ENCODE results near the gene MCL1. TPM values are rescaled to one million over a fixed set of nuclear protein-coding genes. Genes with fewer than 3 reads are reported as not detected.
A peak's percentile ranks its signal among the peaks of the same experiment; 100 is the strongest.

The MCL1 gene
- total RNA-seq, 1 donor from 2014 or later: 179 TPM

GRCh38 chr1:150551051-150551783 is 28.2 kb downstream of the MCL1 start:
- no peak overlapping the region for H3K27ac Mint-ChIP-seq (ENCODE audit: unreplicated experiment)
- DNase-seq (ENCODE audit: low read depth, low spot score): no peak
- peaks cover 21% of the 10 kb centered on the region for H3K4me1 Mint-ChIP-seq
- H3K9me3 Mint-ChIP-seq: no peaks in the 10 kb centered on the region
- H3K27me3 Mint-ChIP-seq (ENCODE audit: low read depth): peaks cover 28% of the 10 kb centered on the region
- TF ChIP-seq CTCF (conservative IDR thresholded peaks at IDR 0.05): no peak
- H3K4me3 Mint-ChIP-seq: peak overlapping the region; percentile 41
- no peaks in the 10 kb centered on the region for H3K36me3 Mint-ChIP-seq (ENCODE audit: low read depth)

GRCh38 chr1:150550222-150551050 is 29.0 kb downstream of the MCL1 start:
- no peak overlapping the region for H3K27ac Mint-ChIP-seq (ENCODE audit: unreplicated experiment)
- peaks cover 20% of the 10 kb centered on the region for H3K4me1 Mint-ChIP-seq
- no peak for DNase-seq (ENCODE audit: low read depth, low spot score)
- no peaks in the 10 kb centered on the region for H3K36me3 Mint-ChIP-seq (ENCODE audit: low read depth)
- H3K9me3 Mint-ChIP-seq: no peaks in the 10 kb centered on the region
- H3K27me3 Mint-ChIP-seq (ENCODE audit: low read depth): peaks cover 29% of the 10 kb centered on the region
- peak overlapping the region; percentile 41 for H3K4me3 Mint-ChIP-seq
- no peak for TF ChIP-seq CTCF (conservative IDR thresholded peaks at IDR 0.05)

GRCh38 chr1:150549496-150550221 is 29.8 kb downstream of the MCL1 start:
- Mint-ChIP-seq H3K4me3 (peak overlapping the region; percentile 86), H3K27ac (ENCODE audit: unreplicated experiment) (no peak overlapping the region), H3K36me3 (ENCODE audit: low read depth) (no peaks in the 10 kb centered on the region), H3K27me3 (ENCODE audit: low read depth) (peaks cover 30% of the 10 kb centered on the region), H3K9me3 (no peaks in the 10 kb centered on the region), H3K4me1 (peaks cover 20% of the 10 kb centered on the region)
- TF ChIP-seq CTCF (conservative IDR thresholded peaks at IDR 0.05): no peak
- DNase-seq (ENCODE audit: low read depth, low spot score): no peak

GRCh38 chr1:150548632-150549495 is 30.5 kb downstream of the MCL1 start, which contains the start of gene ADAMTSL4:
TSS of gene ADAMTSL4 (plus strand) at chr1:150549408. CDS start at chr1:150552289, 2,881 bp downstream.
- H3K9me3 Mint-ChIP-seq: no peaks in the 10 kb centered on the region
- H3K27me3 Mint-ChIP-seq (ENCODE audit: low read depth): peaks cover 30% of the 10 kb centered on the region
- DNase-seq (ENCODE audit: low read depth, low spot score): peak; percentile 50
- no peaks in the 10 kb centered on the region for H3K36me3 Mint-ChIP-seq (ENCODE audit: low read depth)
- H3K27ac Mint-ChIP-seq (ENCODE audit: unreplicated experiment): no peak within 1 kb of the TSS
- peak within 1 kb of the TSS; percentile 86 for H3K4me3 Mint-ChIP-seq
- H3K4me1 Mint-ChIP-seq: peaks cover 20% of the 10 kb centered on the region
- TF ChIP-seq CTCF (conservative IDR thresholded peaks at IDR 0.05): peak; percentile 35

- Mint-ChIP-seq H3K36me3 (ENCODE audit: low read depth) (no peaks in the 10 kb centered on the region), H3K4me3 (peak overlapping the region; percentile 76), H3K9me3 (no peaks in the 10 kb centered on the region), H3K27ac (ENCODE audit: unreplicated experiment) (no peak overlapping the region), H3K4me1 (peaks cover 20% of the 10 kb centered on the region), H3K27me3 (ENCODE audit: low read depth) (peaks cover 30% of the 10 kb centered on the region)
- no peak for TF ChIP-seq CTCF (conservative IDR thresholded peaks at IDR 0.05)
- DNase-seq (ENCODE audit: low read depth, low spot score): no peak
These were observed 31.1 kb downstream of the MCL1 start for GRCh38 chr1:150548324-150548631.

Data from neural crest cell (in vitro differentiated cells).